NCI-H2107 treated with DMSO at 0.1 percent for 48 hours (cell line): ENCODE measurements around the gene FBXO9.

Experiments
- DNase-seq: peaks from one replicate; lab custom pipeline; 2025; ENCODE audit not compliant: unreplicated experiment; lab: John Stamatoyannopoulos, UW

The FBXO9 gene

GRCh38 chr6:53065266-53066076 lies at the start of gene FBXO9:
TSS of gene FBXO9 (plus strand) at chr6:53065404. CDS start at chr6:53065790, 386 bp downstream.
- DNase-seq: peak; percentile 26

GRCh38 chr6:53015486-53015885 lies 49.7 kb upstream of the FBXO9 start:
- DNase-seq: no peak

- DNase-seq: no peak
These were observed 46.8 kb upstream of the FBXO9 start for GRCh38 chr6:53018446-53018845.

- DNase-seq: no peak
These were observed 45.0 kb upstream of the FBXO9 start for GRCh38 chr6:53020005-53020744.

- DNase-seq: no peak
These were observed 41.9 kb upstream of the FBXO9 start for GRCh38 chr6:53023323-53023722.

- DNase-seq: no peak
These were observed 38.7 kb upstream of the FBXO9 start for GRCh38 chr6:53026526-53026925.

- DNase-seq: no peak
These were observed 38.0 kb upstream of the FBXO9 start for GRCh38 chr6:53027131-53027718.

- DNase-seq: no peak
These were observed 36.7 kb upstream of the FBXO9 start for GRCh38 chr6:53028467-53028866.

GRCh38 chr6:53029257-53029656 lies 35.9 kb upstream of the FBXO9 start:
- no peak for DNase-seq

GRCh38 chr6:53029761-53030160 lies 35.4 kb upstream of the FBXO9 start:
- no peak for DNase-seq

GRCh38 chr6:53031281-53031680 lies 33.9 kb upstream of the FBXO9 start:
- DNase-seq: no peak

GRCh38 chr6:53032849-53033248 lies 32.4 kb upstream of the FBXO9 start:
- no peak for DNase-seq

- no peak for DNase-seq
These were observed 31.4 kb upstream of the FBXO9 start for GRCh38 chr6:53033764-53034163.

GRCh38 chr6:53035549-53036213 lies 29.5 kb upstream of the FBXO9 start:
- no peak for DNase-seq

GRCh38 chr6:53038141-53038540 lies 27.1 kb upstream of the FBXO9 start:
- DNase-seq: no peak

GRCh38 chr6:53038596-53038995 lies 26.6 kb upstream of the FBXO9 start:
- DNase-seq: no peak

GRCh38 chr6:53041356-53041755 lies 23.8 kb upstream of the FBXO9 start:
- no peak for DNase-seq

- DNase-seq: no peak
These were observed 23.1 kb upstream of the FBXO9 start for GRCh38 chr6:53042112-53042511.

GRCh38 chr6:53043581-53043980 lies 21.6 kb upstream of the FBXO9 start:
- DNase-seq: no peak

GRCh38 chr6:53044071-53044470 lies 21.1 kb upstream of the FBXO9 start:
- no peak for DNase-seq

- DNase-seq: no peak
These were observed 20.6 kb upstream of the FBXO9 start for GRCh38 chr6:53044572-53044971.
